Measurements from ENCODE around the gene WDFY3.
A peak's percentile ranks its signal among the peaks of the same experiment; 100 is the strongest.

The WDFY3 gene

GRCh38 chr4:84639145-84639544, 327.3 kb downstream of the WDFY3 start:
- TF ChIP-seq CTCF (IDR thresholded peaks at IDR 0.05; ENCODE audit: low read depth, low read length, missing control alignments): no peak
- no peak overlapping the region for H3K4me3 ChIP-seq (replicated peaks; ENCODE audit: low read depth, low read length)
- peak; percentile 16 for DNase-seq (ENCODE audit: extremely low read depth, low read depth)

GRCh38 chr4:84638092-84638491, 328.4 kb downstream of the WDFY3 start:
- TF ChIP-seq CTCF (IDR thresholded peaks at IDR 0.05; ENCODE audit: low read depth, low read length, missing control alignments): no peak
- H3K4me3 ChIP-seq (replicated peaks; ENCODE audit: low read depth, low read length): no peak overlapping the region
- no peak for DNase-seq (ENCODE audit: extremely low read depth, low read depth)

- DNase-seq (ENCODE audit: extremely low read depth, low read depth): no peak
- no peak overlapping the region for H3K4me3 ChIP-seq (replicated peaks; ENCODE audit: low read depth, low read length)
- TF ChIP-seq CTCF (IDR thresholded peaks at IDR 0.05; ENCODE audit: low read depth, low read length, missing control alignments): no peak
Measured at GRCh38 chr4:84634961-84635360, 331.5 kb downstream of the WDFY3 start.

GRCh38 chr4:84632092-84632491, 334.4 kb downstream of the WDFY3 start:
- DNase-seq (ENCODE audit: extremely low read depth, low read depth): no peak

GRCh38 chr4:84631573-84631972, 334.9 kb downstream of the WDFY3 start:
- no peak for DNase-seq (ENCODE audit: extremely low read depth, low read depth)
- no peak for TF ChIP-seq CTCF (IDR thresholded peaks at IDR 0.05; ENCODE audit: low read depth, low read length, missing control alignments)
- H3K4me3 ChIP-seq (replicated peaks; ENCODE audit: low read depth, low read length): no peak overlapping the region

More at GRCh38 chr4:84632092-84632491, 334.4 kb downstream of the WDFY3 start:
- TF ChIP-seq CTCF (IDR thresholded peaks at IDR 0.05; ENCODE audit: low read depth, low read length, missing control alignments): no peak
- no peak overlapping the region for H3K4me3 ChIP-seq (replicated peaks; ENCODE audit: low read depth, low read length)

- H3K4me3 ChIP-seq (replicated peaks; ENCODE audit: low read depth, low read length): no peak overlapping the region
- DNase-seq (ENCODE audit: extremely low read depth, low read depth): no peak
- TF ChIP-seq CTCF (IDR thresholded peaks at IDR 0.05; ENCODE audit: low read depth, low read length, missing control alignments): no peak
Measured at GRCh38 chr4:84626673-84627072, 339.8 kb downstream of the WDFY3 start.

GRCh38 chr4:84623661-84624060, 342.8 kb downstream of the WDFY3 start:
- no peak for DNase-seq (ENCODE audit: extremely low read depth, low read depth)
- TF ChIP-seq CTCF (IDR thresholded peaks at IDR 0.05; ENCODE audit: low read depth, low read length, missing control alignments): no peak
- H3K4me3 ChIP-seq (replicated peaks; ENCODE audit: low read depth, low read length): no peak overlapping the region

Data from HFF-Myc (cell line).